Activated naive CD4-positive, alpha-beta T cell treated with anti-CD3 and anti-CD28 coated beads, Interleukin-2, amount 10 ng/mL, durations not matched to agents 7 days and 5 days (primary cell): ENCODE data around the gene LAMA4.
A peak's percentile ranks its signal among the peaks of the same experiment; 100 is the strongest.

Source experiments
- CTCF ChIA-PET: fragments of 350-600 bp; sonication (Branson Sonifier 250); formaldehyde crosslinking; loops from one replicate; lab custom pipeline; 2021; ENCODE audit warnings: antibody characterized with exemption; lab: Charles Lee
- DNase-seq: peaks from one replicate; pipeline ENCODE4 v3.0.0-alpha.2; 2020
- H3K27ac Mint-ChIP-seq: one replicate; pipeline ENCODE4 v1.8.0; 2021; ENCODE audit warnings: mild to moderate bottlenecking, moderate library complexity, mixed read lengths
- H3K27me3 Mint-ChIP-seq: one replicate; pipeline ENCODE4 v1.8.0; 2021; ENCODE audit warnings: mild to moderate bottlenecking, mixed read lengths
- H3K36me3 Mint-ChIP-seq: one replicate; pipeline ENCODE4 v1.8.0; 2021; ENCODE audit warnings: mixed read lengths
- H3K4me1 Mint-ChIP-seq: one replicate; pipeline ENCODE4 v1.8.0; 2021; ENCODE audit warnings: mixed read lengths
- H3K4me3 Mint-ChIP-seq: one replicate; pipeline ENCODE4 v1.8.0; 2021; ENCODE audit warnings: mild to moderate bottlenecking, moderate library complexity, mixed read lengths
- H3K9me3 Mint-ChIP-seq: one replicate; pipeline ENCODE4 v1.8.0; 2021; ENCODE audit warnings: mixed read lengths

Gene LAMA4

GRCh38 chr6:112253841-112254816 is at the start of gene LAMA4:
Gene LAMA4 (minus strand): TSS chr6:112254567. CDS start chr6:112254150, 417 bp downstream.
- H3K4me3 Mint-ChIP-seq = peak within 1 kb of the TSS; percentile 60
- H3K4me1 Mint-ChIP-seq = peaks cover 14% of the 10 kb centered on the region
- DNase-seq = peak; percentile 37
- H3K36me3 Mint-ChIP-seq = no peaks in the 10 kb centered on the region
- no peak within 1 kb of the TSS for H3K27ac Mint-ChIP-seq
- H3K27me3 Mint-ChIP-seq = peaks cover 49% of the 10 kb centered on the region
- CTCF ChIA-PET = interaction anchor here (0.9 to 1.6 kb wide), 3 partner anchors 11 to 124 kb away, joined by 3 to 4 read pairs (median 3); no protein-coding TSS in a partner anchor
- no peaks in the 10 kb centered on the region for H3K9me3 Mint-ChIP-seq

DNA sequence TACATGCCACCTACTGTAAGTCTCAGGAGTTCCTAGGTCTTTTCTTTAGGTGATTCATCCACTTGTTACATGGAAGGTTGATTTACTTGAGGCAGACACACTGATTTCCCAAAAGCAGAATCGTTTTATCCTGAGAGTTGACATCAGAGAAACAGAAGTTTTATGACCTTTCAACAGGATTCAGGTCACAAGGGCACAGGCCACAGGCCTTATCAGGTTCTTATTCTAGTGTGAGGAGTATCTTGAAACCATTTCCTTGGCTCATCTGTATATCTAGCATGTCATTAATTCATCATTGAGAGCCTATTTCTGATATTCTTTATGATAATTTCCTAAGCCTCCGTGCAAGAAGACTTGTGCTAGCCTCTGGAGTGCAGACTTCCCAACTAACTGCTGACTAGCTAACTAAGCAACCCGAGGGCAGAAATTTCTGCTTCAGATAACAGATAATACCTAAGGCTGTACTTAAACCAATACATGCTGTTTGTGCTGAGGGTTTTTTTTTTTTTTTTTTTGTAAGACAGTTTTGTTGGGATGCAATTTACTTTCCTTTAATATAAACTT is 47.9 kb upstream of the LAMA4 start:
- no peaks in the 10 kb centered on the region for H3K9me3 Mint-ChIP-seq
- H3K27me3 Mint-ChIP-seq = peaks cover 37% of the 10 kb centered on the region
- no peaks in the 10 kb centered on the region for H3K4me1 Mint-ChIP-seq
- no peaks in the 10 kb centered on the region for H3K36me3 Mint-ChIP-seq
- CTCF ChIA-PET = no interaction called here
- no peak overlapping the region for H3K4me3 Mint-ChIP-seq
- DNase-seq = no peak
- no peak overlapping the region for H3K27ac Mint-ChIP-seq

GRCh38 chr6:112300896-112301295 is 46.5 kb upstream of the LAMA4 start:
- Mint-ChIP-seq H3K4me1 (no peaks in the 10 kb centered on the region), H3K27me3 (peaks cover 44% of the 10 kb centered on the region), H3K9me3 (no peaks in the 10 kb centered on the region), H3K36me3 (no peaks in the 10 kb centered on the region), H3K4me3 (no peak overlapping the region), H3K27ac (no peak overlapping the region)
- no peak for DNase-seq
- CTCF ChIA-PET = interaction anchor here (0.8 kb wide), 1 partner anchor 107 kb away, joined by 3 read pairs; no protein-coding TSS in a partner anchor

DNA sequence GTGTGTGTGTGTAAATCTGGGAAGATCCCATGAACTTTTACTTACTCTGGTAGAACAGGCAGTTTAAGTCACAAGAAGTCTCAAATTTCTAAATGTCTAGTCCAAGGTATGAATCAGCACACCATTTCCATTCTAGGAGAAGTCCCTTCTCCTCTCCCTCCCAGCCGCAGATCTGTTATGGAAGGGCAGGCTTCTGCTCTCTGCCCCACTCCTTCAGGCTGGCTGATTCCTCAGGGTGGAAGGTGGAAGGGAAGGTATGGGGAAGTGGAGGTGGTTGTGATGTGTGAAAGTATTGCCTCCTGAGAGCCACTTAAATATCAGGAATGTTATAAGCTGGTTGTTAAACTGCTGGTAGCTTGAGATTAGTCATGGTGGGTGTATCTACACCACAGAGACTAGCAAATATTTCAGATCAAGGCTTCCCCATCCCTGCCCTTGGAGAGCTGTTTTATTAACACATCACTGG is 44.5 kb upstream of the LAMA4 start:
- H3K27me3 Mint-ChIP-seq = peaks cover 41% of the 10 kb centered on the region

GRCh38 chr6:112298021-112298745 is 43.8 kb upstream of the LAMA4 start:
- no peak for DNase-seq
- H3K4me1 Mint-ChIP-seq = no peaks in the 10 kb centered on the region
- no peaks in the 10 kb centered on the region for H3K9me3 Mint-ChIP-seq
- CTCF ChIA-PET = no interaction called here
- no peaks in the 10 kb centered on the region for H3K36me3 Mint-ChIP-seq
- H3K27ac Mint-ChIP-seq = no peak overlapping the region
- H3K27me3 Mint-ChIP-seq = peaks cover 42% of the 10 kb centered on the region
- H3K4me3 Mint-ChIP-seq = no peak overlapping the region

More for the DNA sequence above, 44.5 kb upstream of the LAMA4 start:
- Mint-ChIP-seq H3K36me3 (no peaks in the 10 kb centered on the region), H3K9me3 (no peaks in the 10 kb centered on the region), H3K4me3 (no peak overlapping the region), H3K4me1 (no peaks in the 10 kb centered on the region), H3K27ac (no peak overlapping the region)
- DNase-seq = no peak
- CTCF ChIA-PET = no interaction called here

DNA sequence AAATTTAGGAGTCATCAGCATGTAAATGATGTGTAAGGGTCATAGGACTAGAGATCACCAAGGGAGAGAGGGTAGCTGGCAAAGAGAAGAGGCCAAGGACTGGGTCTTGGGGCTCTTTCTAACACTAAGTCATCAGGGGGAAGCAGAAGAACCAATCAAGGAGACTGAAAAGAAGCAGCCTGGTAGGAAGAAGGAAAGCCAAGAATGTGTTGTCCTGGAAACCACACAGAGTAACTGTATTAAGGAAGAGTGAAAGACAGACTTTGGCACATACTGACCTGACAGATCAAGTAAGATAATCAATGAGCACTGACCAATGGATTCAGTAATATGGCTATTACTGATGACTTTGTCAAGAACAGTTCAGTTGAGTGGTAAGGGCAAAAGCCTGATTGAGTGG is 42.3 kb upstream of the LAMA4 start:
- Mint-ChIP-seq H3K27me3 (peaks cover 52% of the 10 kb centered on the region), H3K4me3 (no peak overlapping the region), H3K9me3 (no peaks in the 10 kb centered on the region), H3K36me3 (no peaks in the 10 kb centered on the region), H3K27ac (no peak overlapping the region), H3K4me1 (no peaks in the 10 kb centered on the region)
- DNase-seq = no peak
- CTCF ChIA-PET = interaction anchor here (1.1 to 1.5 kb wide), 2 partner anchors 14 to 18 kb away, joined by 3 to 4 read pairs; no protein-coding TSS in a partner anchor

DNA sequence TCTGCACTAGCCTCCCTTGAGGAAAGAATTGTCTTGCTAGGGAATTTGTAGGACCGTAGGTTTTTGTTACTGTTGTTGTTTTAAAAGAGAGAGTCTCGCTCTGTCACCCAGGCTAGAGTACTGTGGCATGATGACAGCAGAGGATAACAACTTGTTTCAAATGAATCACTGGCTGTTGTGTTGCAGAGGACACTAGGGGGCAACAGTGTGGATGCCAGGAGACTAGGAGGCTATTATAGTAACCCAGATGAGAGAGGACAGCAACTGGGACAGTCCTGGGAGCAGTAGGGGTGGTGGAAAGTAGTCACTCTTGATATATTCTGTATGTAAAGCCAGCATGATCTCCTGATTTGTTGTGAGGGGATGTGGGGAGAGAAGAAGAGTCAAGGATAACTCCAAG is 41.8 kb upstream of the LAMA4 start:
- Mint-ChIP-seq H3K27ac (no peak overlapping the region), H3K27me3 (peaks cover 57% of the 10 kb centered on the region)
- CTCF ChIA-PET = interaction anchor here (1.0 to 1.5 kb wide), 3 partner anchors 10 to 18 kb away, joined by 3 to 4 read pairs (median 3); no protein-coding TSS in a partner anchor

DNA sequence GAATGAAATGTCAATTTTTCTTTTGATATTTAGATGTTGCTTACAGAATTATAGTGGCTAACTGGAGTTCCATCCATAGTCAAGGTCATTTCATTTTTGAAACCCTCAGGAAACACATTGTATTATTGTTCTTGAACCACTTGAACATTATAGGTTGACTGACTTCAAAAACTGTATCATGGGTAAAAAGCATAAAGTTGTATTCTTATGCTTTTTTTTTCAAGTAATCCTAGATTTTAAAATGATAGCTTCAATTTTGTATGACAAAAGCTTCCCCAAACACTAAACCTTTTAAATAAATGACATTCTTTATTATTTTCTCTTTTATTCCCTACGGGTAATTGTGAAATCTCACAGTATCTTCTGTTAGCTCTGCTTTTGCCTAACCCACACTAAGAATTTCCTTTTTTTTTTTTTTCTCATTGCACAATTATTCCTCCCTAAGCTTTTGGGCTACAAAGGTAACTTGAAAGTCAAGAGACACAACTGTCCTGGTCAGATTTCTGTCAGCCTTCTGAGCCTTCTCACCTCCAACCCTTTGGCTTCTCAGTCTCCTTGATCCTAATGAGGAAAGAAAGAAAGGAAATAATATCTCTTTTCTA is 36.9 kb upstream of the LAMA4 start:
- no peak for DNase-seq
- no peaks in the 10 kb centered on the region for H3K36me3 Mint-ChIP-seq
- no peak overlapping the region for H3K4me3 Mint-ChIP-seq
- peaks cover 18% of the 10 kb centered on the region for H3K4me1 Mint-ChIP-seq
- H3K9me3 Mint-ChIP-seq = no peaks in the 10 kb centered on the region
- CTCF ChIA-PET = interaction anchor here (0.8 kb wide), 1 partner anchor 23 kb away, joined by 3 read pairs; no protein-coding TSS in a partner anchor
- H3K27me3 Mint-ChIP-seq = peaks cover 47% of the 10 kb centered on the region
- no peak overlapping the region for H3K27ac Mint-ChIP-seq

More for the DNA sequence above, 41.8 kb upstream of the LAMA4 start:
- H3K9me3 Mint-ChIP-seq = no peaks in the 10 kb centered on the region
- no peak for DNase-seq
- H3K4me3 Mint-ChIP-seq = no peak overlapping the region
- H3K4me1 Mint-ChIP-seq = no peaks in the 10 kb centered on the region
- no peaks in the 10 kb centered on the region for H3K36me3 Mint-ChIP-seq

DNA sequence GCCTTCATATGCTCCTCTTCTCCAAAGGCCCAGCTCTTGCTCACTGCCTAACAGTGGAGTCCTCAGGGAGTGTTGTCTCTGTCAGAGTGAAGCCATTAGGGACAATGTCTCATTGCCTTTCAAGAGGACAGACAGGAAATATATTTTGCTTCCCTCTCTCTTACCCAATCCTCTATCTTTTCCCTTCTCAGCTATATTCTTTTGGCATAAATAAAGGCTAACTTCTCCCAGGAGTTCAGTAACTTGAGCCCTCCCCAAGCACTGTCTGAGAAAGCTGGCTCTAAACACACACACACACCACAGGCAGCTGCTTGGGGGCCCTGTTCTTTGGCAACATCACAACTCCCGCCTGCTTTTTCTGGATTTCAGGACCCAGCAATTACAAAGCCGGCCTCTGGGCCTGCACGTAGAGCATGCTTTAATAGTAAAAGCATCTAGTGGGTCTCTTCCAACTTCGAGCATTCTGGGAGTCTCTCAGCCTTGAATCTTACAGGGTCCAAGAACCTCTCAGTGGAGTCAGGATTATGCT is 34.7 kb upstream of the LAMA4 start:
- no peak for DNase-seq
- H3K9me3 Mint-ChIP-seq = no peaks in the 10 kb centered on the region
- no peak overlapping the region for H3K4me3 Mint-ChIP-seq
- CTCF ChIA-PET = interaction anchor here (1.3 kb wide), 1 partner anchor 109 kb away, joined by 5 read pairs; no protein-coding TSS in a partner anchor
- peaks cover 40% of the 10 kb centered on the region for H3K27me3 Mint-ChIP-seq
- no peaks in the 10 kb centered on the region for H3K36me3 Mint-ChIP-seq
- H3K27ac Mint-ChIP-seq = no peak overlapping the region
- H3K4me1 Mint-ChIP-seq = peaks cover 25% of the 10 kb centered on the region

- Mint-ChIP-seq H3K4me1 (peaks cover 25% of the 10 kb centered on the region), H3K4me3 (no peak overlapping the region), H3K27ac (no peak overlapping the region), H3K27me3 (peaks cover 46% of the 10 kb centered on the region), H3K36me3 (no peaks in the 10 kb centered on the region), H3K9me3 (no peaks in the 10 kb centered on the region)
- no peak for DNase-seq
- CTCF ChIA-PET = interaction anchor here (1.3 kb wide), 1 partner anchor 108 kb away, joined by 5 read pairs; no protein-coding TSS in a partner anchor
Measured at GRCh38 chr6:112288475-112288874, 34.1 kb upstream of the LAMA4 start.

- Mint-ChIP-seq H3K4me3 (no peak overlapping the region), H3K27me3 (peaks cover 49% of the 10 kb centered on the region), H3K9me3 (no peaks in the 10 kb centered on the region), H3K36me3 (no peaks in the 10 kb centered on the region), H3K27ac (no peak overlapping the region), H3K4me1 (peaks cover 25% of the 10 kb centered on the region)
- DNase-seq = no peak
- CTCF ChIA-PET = interaction anchor here (0.6 kb wide), 1 partner anchor 24 kb away, joined by 3 read pairs; no protein-coding TSS in a partner anchor
Measured at GRCh38 chr6:112287577-112288225, 33.3 kb upstream of the LAMA4 start.

DNA sequence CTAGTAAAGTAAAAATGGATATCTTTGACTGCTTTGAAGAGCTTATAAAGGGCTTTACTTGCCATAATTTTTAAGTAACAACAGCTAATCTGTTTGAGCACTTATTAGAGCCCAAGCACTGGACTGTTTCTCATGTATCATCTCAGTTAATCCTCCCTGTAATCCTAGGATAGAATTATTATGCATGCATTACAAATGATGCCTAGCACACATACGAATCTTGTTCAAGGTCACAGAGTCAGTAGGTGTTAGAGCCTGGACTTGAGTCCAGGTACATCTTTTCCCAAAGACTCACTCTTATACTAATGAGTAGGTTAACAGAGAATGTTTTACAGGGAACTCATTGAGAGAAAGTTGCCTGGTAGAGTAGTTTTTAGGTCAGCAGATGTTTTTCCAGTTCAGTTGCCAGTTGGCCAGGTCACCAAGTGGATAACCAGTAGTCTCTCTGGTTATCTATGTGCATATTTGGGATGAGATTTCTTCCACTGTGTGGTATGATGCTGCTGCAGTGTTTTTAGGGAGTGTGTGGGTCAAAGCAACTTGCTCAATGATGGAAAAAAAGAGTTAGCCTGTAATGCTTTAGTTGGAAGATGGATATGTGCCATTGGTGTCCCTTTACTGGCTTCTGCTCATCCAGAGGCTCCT is 32.3 kb upstream of the LAMA4 start:
- Mint-ChIP-seq H3K4me1 (peaks cover 25% of the 10 kb centered on the region), H3K27ac (no peak overlapping the region), H3K36me3 (no peaks in the 10 kb centered on the region), H3K4me3 (no peak overlapping the region), H3K27me3 (peaks cover 50% of the 10 kb centered on the region), H3K9me3 (no peaks in the 10 kb centered on the region)
- no peak for DNase-seq
- CTCF ChIA-PET = interaction anchor here (0.8 kb wide), 1 partner anchor 9 kb away, joined by 3 read pairs; no protein-coding TSS in a partner anchor
